Duodenal mucosa (tissue), 2 donors: ENCODE data around the gene ARHGEF4.

Experiments used
- H3K27ac ChIP-seq: one replicate; pipeline ENCODE4 v1.7.0; 2013; ENCODE audit warnings: low read depth, low read length
- H3K27me3 ChIP-seq, 2 donors: one replicate each; pipeline ENCODE4 v1.7.0; 2013; ENCODE audit warnings: low read length in 2 of 2, control low read depth in 1 of 2; ENCODE audit not compliant: insufficient read depth in 2 of 2, control insufficient read depth in 1 of 2
- H3K36me3 ChIP-seq, 2 donors: one replicate each; pipeline ENCODE4 v1.7.0; 2013; ENCODE audit warnings: low read length in 2 of 2, control low read depth in 1 of 2; ENCODE audit not compliant: insufficient read depth in 2 of 2, control insufficient read depth in 1 of 2
- H3K4me1 ChIP-seq, 2 donors: one replicate each; pipeline ENCODE4 v1.7.0; 2013; ENCODE audit warnings: low read length in 2 of 2, control low read depth in 1 of 2; ENCODE audit not compliant: insufficient read depth in 2 of 2, control insufficient read depth in 1 of 2
- H3K4me3 ChIP-seq, 2 donors: one replicate each; pipeline ENCODE4 v1.7.0; 2013; ENCODE audit warnings: low read length in 2 of 2, low read depth in 1 of 2
- H3K9ac ChIP-seq, 2 donors: one replicate each; pipeline ENCODE4 v1.7.0; 2013; ENCODE audit warnings: low read length in 2 of 2, low read depth in 1 of 2
- H3K9me3 ChIP-seq, 2 donors: one replicate each; pipeline ENCODE4 v1.7.0; 2013; ENCODE audit warnings: low read length in 2 of 2, control low read depth in 1 of 2; ENCODE audit not compliant: control insufficient read depth in 1 of 2

The ARHGEF4 gene

DNA sequence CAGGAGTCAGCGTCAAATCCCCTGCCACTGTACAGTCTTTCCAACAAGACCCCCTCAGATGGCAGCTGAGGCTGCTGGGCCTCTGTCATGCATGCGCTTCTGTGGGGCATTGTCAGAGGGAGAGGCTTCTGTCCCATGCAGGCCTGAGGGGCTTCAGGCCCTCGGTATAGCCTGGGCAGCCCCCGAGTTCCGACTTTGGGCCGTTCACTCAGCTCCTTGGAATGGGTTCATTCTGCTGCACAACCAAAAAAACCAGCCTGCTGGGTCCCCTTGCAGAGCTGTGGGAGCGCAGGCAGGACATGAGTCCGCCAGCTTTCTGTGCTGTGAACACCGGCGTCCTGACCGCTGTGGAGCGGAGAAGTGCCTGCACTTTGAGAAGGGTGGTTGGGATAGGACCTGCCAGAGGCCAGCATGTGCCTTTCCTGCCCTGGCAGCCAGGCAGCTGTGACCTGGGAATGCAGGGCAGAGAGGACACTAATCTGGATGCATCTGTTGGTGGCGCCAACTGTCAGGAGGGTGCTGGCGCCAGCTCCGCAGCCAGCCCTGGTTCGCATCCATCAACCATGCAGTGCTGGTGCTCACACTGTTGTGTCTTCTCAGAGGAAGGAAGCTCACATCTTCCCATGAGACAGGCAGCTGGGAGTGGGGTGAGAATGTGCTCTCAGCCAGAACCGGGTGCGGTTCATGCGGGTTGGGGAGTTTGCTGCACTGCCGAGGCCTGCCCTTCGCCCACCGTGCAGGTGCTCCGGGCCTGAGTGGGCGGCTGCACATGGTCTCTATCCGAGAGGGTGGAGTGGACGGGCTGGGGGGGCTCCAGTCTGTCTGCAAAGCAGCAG is 14.3 kb downstream of the ARHGEF4 start:
- no peak overlapping the region for H3K4me3 ChIP-seq
- H3K36me3 ChIP-seq: no peaks in the 10 kb centered on the region
- H3K27ac ChIP-seq: no peak overlapping the region
- no peak overlapping the region for H3K9ac ChIP-seq
- no peaks in the 10 kb centered on the region for H3K27me3 ChIP-seq
- H3K9me3 ChIP-seq: no peaks in the 10 kb centered on the region
- H3K4me1 ChIP-seq: no peaks in the 10 kb centered on the region

DNA sequence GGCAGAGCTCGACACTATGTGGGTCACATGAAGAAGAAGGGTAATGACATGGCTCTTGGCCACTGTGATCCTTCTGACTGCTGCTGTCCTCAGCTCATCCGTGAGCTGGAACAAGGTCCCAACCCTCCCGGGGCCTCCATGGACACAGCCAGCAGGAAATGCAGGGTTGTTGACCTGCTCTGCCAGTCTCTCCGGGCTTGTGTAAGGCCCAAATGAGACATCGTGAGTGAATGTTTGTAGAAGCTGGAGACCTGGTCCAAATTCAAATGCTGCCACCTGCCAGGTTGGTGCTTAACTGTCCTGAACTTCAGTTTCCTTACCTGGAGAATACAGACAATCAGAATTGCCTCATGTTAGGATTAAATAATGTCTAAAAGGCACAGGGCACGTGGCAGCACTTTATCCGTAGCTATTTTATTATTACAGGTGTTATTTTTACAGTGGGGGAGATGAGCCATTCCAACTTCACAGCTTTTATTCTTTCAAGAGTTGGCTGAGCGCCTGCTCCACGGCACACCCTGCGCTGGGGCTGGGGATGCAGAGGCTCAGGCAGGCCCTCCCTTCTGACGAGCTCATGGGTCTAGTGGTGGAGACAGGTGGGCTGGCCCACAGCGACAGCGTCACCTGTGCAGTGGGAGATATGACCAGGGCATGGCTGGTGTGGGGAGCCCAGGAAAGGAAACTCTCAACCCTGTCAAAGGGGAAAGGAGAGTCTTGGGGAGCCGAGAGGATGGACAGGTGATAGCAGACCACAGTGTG is 15.1 kb downstream of the ARHGEF4 start:
- H3K27me3 ChIP-seq: no peaks in the 10 kb centered on the region
- no peaks in the 10 kb centered on the region for H3K9me3 ChIP-seq
- no peak overlapping the region for H3K27ac ChIP-seq
- no peaks in the 10 kb centered on the region for H3K4me1 ChIP-seq
- no peak overlapping the region for H3K9ac ChIP-seq
- H3K36me3 ChIP-seq: no peaks in the 10 kb centered on the region
- H3K4me3 ChIP-seq: no peak overlapping the region

DNA sequence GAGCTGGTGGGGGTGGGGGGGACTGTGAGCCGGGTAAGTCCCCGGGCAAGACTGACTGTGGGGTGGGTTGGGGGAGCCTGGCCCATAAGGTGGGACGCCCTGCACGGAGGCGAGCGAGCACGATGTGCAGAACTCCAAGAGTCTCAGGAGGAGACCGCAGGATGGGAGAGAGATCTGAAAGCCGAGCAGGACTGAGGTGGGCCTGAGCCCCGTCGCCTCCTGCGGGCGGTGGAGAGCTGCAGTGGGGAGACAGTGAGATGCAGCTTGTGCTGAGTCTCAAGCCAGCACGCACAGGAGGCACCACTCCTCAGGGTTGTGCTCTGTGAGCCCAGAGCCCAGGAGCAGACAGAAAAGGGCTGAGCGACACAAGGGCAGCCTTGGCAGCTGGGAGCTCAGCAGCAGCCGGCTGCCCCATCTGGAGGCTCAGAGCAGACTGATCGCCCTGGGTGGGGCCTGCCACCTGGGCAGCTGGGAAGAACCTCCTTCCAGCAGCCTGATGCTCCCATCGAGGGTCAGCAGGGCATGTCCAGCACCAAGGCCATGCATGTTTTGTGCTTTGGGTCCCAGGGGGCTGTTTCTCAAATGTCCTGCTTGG is 15.9 kb downstream of the ARHGEF4 start:
- Histone ChIP-seq H3K4me3 (no peak overlapping the region), H3K4me1 (no peaks in the 10 kb centered on the region), H3K9me3 (no peaks in the 10 kb centered on the region), H3K36me3 (no peaks in the 10 kb centered on the region), H3K27me3 (no peaks in the 10 kb centered on the region), H3K9ac (no peak overlapping the region), H3K27ac (no peak overlapping the region)

DNA sequence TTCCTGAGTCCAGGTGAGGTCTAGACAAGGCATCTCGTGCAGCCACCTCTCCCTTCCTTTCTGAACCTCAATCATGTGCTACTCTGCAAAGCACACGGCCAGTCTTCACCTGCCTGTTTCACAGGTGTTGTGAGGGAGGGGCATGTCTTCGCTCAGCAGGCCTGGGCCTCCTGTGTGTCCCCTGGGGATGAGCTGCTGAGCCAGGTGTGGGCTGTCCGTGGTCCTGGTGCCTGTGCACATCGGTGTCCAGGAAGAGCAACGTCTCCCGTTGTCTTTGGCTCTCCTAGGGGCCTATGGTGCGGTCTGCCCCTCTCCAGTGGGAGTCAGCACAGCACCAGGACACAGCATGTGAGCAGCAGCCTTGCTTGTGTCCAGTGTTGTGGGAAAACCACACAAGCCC is 16.7 kb downstream of the ARHGEF4 start:
- Histone ChIP-seq H3K4me1 (no peaks in the 10 kb centered on the region), H3K27ac (no peak overlapping the region), H3K36me3 (no peaks in the 10 kb centered on the region), H3K27me3 (no peaks in the 10 kb centered on the region), H3K9ac (no peak overlapping the region), H3K9me3 (no peaks in the 10 kb centered on the region), H3K4me3 (no peak overlapping the region)

DNA sequence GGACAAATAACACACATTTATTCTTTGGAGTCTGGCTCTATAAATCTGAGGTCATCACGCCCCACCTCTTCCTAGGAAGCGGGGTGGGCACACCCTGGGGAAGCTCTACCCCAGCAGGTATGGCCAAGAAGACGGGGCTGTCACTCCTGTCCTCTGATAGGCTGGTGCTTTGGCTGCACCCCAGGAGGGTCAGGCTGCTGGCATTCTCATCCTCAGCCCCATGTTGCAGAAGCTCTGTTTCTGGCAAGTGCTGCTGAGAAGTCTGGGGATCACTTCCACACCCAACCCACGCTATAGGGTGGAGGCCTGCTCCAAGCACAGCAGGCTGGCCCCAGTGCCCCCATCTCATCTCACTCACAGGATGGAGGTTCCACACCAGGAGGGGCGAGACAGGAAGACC is 17.6 kb downstream of the ARHGEF4 start:
- H3K36me3 ChIP-seq: no peaks in the 10 kb centered on the region
- no peak overlapping the region for H3K9ac ChIP-seq
- no peaks in the 10 kb centered on the region for H3K4me1 ChIP-seq
- no peak overlapping the region for H3K27ac ChIP-seq
- no peaks in the 10 kb centered on the region for H3K27me3 ChIP-seq
- no peaks in the 10 kb centered on the region for H3K9me3 ChIP-seq
- no peak overlapping the region for H3K4me3 ChIP-seq

DNA sequence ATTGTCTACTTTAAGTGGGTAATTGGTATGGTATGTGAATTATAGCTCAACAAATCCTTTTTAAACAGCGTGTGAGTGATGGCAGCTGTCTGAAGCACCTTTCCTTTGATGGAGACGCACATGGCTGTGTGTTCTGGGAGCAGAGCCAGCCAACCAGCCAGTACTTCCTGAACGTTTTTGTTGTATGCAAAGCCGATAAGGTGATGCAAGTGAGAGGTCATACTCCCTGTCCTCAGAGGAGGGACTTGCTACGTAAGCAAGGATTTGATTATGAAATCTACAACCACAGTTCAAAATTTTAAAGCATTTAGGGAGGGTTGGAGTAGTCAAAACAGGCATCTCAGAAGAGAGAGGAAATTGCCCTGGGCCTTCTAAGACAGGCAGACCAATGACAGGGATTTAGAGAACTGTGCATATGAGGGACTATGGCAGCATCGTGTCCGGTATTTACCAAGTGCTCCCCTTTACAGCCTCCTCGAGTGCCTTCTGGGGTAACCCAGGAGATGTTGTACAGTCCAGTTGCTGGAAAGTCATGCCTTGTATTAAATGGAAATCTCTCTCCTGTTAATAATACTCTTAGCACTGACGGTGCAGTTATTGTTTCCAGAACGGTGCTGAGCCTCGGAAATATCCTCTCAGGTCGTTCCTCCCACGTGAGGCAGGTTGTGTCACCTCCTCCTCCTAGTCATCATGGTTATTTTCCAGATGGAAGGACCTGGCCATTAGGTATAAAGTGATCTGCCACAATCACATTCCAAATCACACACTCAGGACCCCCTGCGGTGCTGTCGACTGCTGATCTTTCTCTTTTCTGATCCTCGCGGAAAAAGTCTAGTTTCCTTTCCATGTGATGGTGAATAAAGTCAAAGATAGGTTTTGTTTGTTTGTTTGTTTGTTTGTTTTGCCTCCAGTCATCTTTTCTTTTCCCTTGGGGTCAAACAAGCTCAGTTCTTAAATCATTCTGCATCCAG is 28.4 kb downstream of the ARHGEF4 start:
- H3K36me3 ChIP-seq: no peaks in the 10 kb centered on the region
- H3K27ac ChIP-seq: no peak overlapping the region
- no peak overlapping the region for H3K4me3 ChIP-seq
- no peak overlapping the region for H3K9ac ChIP-seq
- peaks cover 0 to under 1% of the 10 kb centered on the region in 2 donors for H3K27me3 ChIP-seq
- no peaks in the 10 kb centered on the region for H3K4me1 ChIP-seq
- H3K9me3 ChIP-seq: no peaks in the 10 kb centered on the region

DNA sequence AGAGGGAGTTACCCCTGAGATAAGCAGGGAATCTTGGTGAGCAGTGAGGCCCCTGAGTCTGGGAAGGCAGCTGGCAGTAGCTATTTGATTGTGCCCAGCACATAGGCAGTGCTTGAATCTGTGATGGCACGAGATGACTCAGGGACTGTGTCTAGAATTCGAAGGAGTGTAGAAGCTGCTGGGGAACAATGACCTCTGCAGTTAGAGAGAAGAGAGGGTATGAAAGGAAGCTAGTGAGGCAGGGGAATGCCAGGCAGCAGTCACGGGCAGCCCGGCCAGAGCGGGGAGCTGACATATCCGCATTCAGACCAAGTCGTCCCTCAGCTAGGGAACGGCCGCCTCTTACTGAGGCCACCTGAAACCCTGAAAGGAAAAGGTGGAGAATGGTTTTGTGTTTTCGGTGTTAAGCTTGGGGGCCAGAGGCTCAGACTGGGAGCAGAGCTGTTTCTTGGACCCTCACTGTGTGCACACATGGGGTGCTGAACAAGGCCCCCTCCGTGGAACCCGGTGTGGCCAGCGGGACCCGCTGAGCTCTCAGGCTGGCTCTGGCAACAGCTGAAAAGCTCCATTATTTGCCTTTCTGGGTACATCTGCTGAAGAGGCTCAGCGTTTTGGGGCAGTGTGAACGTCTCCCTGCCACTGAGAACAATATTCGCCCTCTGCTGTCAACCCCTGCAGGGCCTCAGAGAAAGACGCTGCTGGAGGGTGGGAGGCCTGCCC is 32.9 kb downstream of the ARHGEF4 start:
- no peaks in the 10 kb centered on the region for H3K4me1 ChIP-seq
- no peaks in the 10 kb centered on the region for H3K9me3 ChIP-seq
- no peak overlapping the region for H3K27ac ChIP-seq
- no peak overlapping the region for H3K9ac ChIP-seq
- H3K4me3 ChIP-seq: no peak overlapping the region
- peaks cover 0 to 5% of the 10 kb centered on the region in 2 donors for H3K27me3 ChIP-seq
- H3K36me3 ChIP-seq: no peaks in the 10 kb centered on the region

DNA sequence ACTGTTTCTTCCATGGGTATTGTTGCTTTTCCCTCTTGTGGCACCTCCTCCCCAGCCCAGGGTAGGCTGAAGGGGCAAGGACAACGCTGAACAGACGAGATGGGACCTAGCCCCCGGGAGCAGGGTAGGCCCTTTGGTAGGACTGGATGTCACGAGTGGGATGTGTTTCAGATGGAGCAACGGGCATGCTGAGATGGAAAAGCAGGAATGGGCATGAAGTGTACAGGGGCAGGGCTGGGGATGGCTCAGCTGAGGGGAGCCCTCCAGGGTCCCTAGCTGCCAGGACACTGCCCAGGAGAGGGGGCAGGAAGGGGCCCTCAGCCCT is 33.4 kb downstream of the ARHGEF4 start:
- Histone ChIP-seq H3K27ac (no peak overlapping the region), H3K9ac (no peak overlapping the region), H3K4me3 (no peak overlapping the region), H3K4me1 (no peaks in the 10 kb centered on the region), H3K9me3 (no peaks in the 10 kb centered on the region), H3K27me3 (peaks cover 0 to 5% of the 10 kb centered on the region in 2 donors), H3K36me3 (no peaks in the 10 kb centered on the region)

DNA sequence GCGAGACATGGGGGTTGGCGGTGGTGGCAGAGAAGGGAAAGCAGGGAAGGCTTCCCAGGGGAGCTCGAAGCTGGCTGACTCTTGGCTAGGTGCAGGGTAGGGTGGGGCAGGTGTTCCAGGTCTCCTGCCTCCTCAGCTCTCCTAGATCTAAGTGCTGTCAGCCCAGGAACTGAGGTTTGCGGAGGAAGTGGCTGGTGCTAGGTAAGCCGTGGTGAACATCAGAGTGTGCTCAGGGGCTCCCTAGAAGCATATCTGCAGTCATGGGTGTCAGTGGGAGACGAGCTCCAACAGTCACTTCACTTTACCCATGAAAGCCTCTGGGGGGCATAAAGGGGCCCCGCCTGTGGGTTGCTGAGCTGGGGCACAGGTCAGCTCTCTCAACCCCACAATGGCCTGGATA is 34.1 kb downstream of the ARHGEF4 start:
- H3K4me1 ChIP-seq: no peaks in the 10 kb centered on the region
- no peaks in the 10 kb centered on the region for H3K9me3 ChIP-seq
- no peak overlapping the region for H3K27ac ChIP-seq
- H3K36me3 ChIP-seq: no peaks in the 10 kb centered on the region
- H3K27me3 ChIP-seq: peaks cover 0 to 5% of the 10 kb centered on the region in 2 donors
- no peak overlapping the region for H3K9ac ChIP-seq
- H3K4me3 ChIP-seq: no peak overlapping the region
